ENCODE data around the gene AOC2. TPM values are rescaled to one million over a fixed set of nuclear protein-coding genes. Genes with fewer than 3 reads are reported as not detected.

Gene AOC2
- total and polyA plus RNA-seq, 7 experiments from 2014 or later: 3.0 to 3.5 (median 3.2) TPM; not detected in 2

- intact Hi-C loops (cut with micrococcal nuclease): no loop called here
- Mint-ChIP-seq H3K4me3 (no peak overlapping the region), H3K4me1 (peaks cover 0 to 2% (median 0%) of the 10 kb centered on the region in 7 donors), H3K27me3 (peaks cover 0 to 1% (median 0%) of the 10 kb centered on the region in 5 donors), H3K9me3 (no peaks in the 10 kb centered on the region), H3K27ac (peak overlapping the region in 4 of 9 donors; percentile 10 to 84 (median 51)), H3K36me3 (peaks cover 8 to 29% (median 16%) of the 10 kb centered on the region in 5 donors)
- ATAC-seq (no peak), DNase-seq (no peak)
- no peaks in the 10 kb centered on the region for H3K4me1 ChIP-seq (ENCODE audit: control insufficient read depth in 2 of 2, insufficient read depth in 2 of 2, low read length in 2 of 2)
- H3K4me3 ChIP-seq (ENCODE audit: low read length): no peak overlapping the region
- POLR2A ChIA-PET: interaction anchor here (1.6 kb wide), 1 partner anchor 19 kb away, joined by 5 read pairs; no protein-coding TSS in a partner anchor
- H3K27ac ChIP-seq (ENCODE audit: low read depth, low read length): peak overlapping the region; percentile 11
- no peaks in the 10 kb centered on the region for H3K27me3 ChIP-seq (ENCODE audit: control insufficient read depth in 2 of 2, insufficient read depth in 2 of 2, low read length in 2 of 2)
- peaks cover 0 to 35% (median 23%) of the 10 kb centered on the region in 3 experiments for H3K36me3 ChIP-seq (ENCODE audit: control insufficient read depth in 2 of 3, insufficient read depth in 3 of 3, low read length in 3 of 3)
- H3K9me3 ChIP-seq (ENCODE audit: control insufficient read depth in 2 of 3, low read length in 3 of 3): no peaks in the 10 kb centered on the region
- CTCF ChIA-PET: no interaction called here
Observed at GRCh38 chr17:42809250-42809649, 35.1 kb upstream of the AOC2 start.

GRCh38 chr17:42814633-42815399 is 29.6 kb upstream of the AOC2 start:
- ChIA-PET CTCF (interaction anchor here (0.8 kb wide), 1 partner anchor 9 kb away, joined by 3 read pairs; the partner anchor contains the start of gene BECN1), POLR2A (no interaction called here)
- peaks cover 28 to 85% (median 41%) of the 10 kb centered on the region in 3 experiments for H3K36me3 ChIP-seq (ENCODE audit: control insufficient read depth in 2 of 3, insufficient read depth in 3 of 3, low read length in 3 of 3)
- Mint-ChIP-seq H3K4me1 (peaks cover 0 to 4% (median 0%) of the 10 kb centered on the region in 7 donors), H3K9me3 (no peaks in the 10 kb centered on the region), H3K36me3 (peaks cover 27 to 58% (median 31%) of the 10 kb centered on the region in 5 donors), H3K27ac (no peak overlapping the region), H3K4me3 (peak overlapping the region in 1 of 10 donors; percentile 14), H3K27me3 (no peaks in the 10 kb centered on the region)
- no peak overlapping the region for H3K4me3 ChIP-seq (ENCODE audit: low read length)
- H3K27me3 ChIP-seq (ENCODE audit: control insufficient read depth in 2 of 2, insufficient read depth in 2 of 2, low read length in 2 of 2): no peaks in the 10 kb centered on the region
- no peak for ATAC-seq
- DNase-seq: no peak
- no peaks in the 10 kb centered on the region for H3K9me3 ChIP-seq (ENCODE audit: control insufficient read depth in 2 of 3, low read length in 3 of 3)
- no peak overlapping the region for H3K27ac ChIP-seq (ENCODE audit: low read depth, low read length)
- no peaks in the 10 kb centered on the region for H3K4me1 ChIP-seq (ENCODE audit: control insufficient read depth in 2 of 2, insufficient read depth in 2 of 2, low read length in 2 of 2)
- intact Hi-C loops (cut with micrococcal nuclease): no loop called here

GRCh38 chr17:42817866-42818265 is 26.5 kb upstream of the AOC2 start:
- DNase-seq (no peak), ATAC-seq (no peak)
- H3K4me1 Mint-ChIP-seq: peaks cover 7 to 29% (median 21%) of the 10 kb centered on the region in 7 donors
- H3K27me3 Mint-ChIP-seq: no peaks in the 10 kb centered on the region
- H3K36me3 ChIP-seq (ENCODE audit: control insufficient read depth in 2 of 3, insufficient read depth in 3 of 3, low read length in 3 of 3): peaks cover 36 to 84% (median 41%) of the 10 kb centered on the region in 3 experiments
- H3K27ac ChIP-seq (ENCODE audit: low read depth, low read length): no peak overlapping the region
- ChIA-PET CTCF (no interaction called here), POLR2A (interaction anchor here (0.7 to 1.0 kb wide), 2 partner anchors 12 to 181 kb away, joined by 3 to 4 read pairs; no protein-coding TSS in a partner anchor)
- no peaks in the 10 kb centered on the region for H3K9me3 ChIP-seq (ENCODE audit: control insufficient read depth in 2 of 3, low read length in 3 of 3)
- H3K27ac Mint-ChIP-seq: no peak overlapping the region
- H3K4me1 ChIP-seq (ENCODE audit: control insufficient read depth in 2 of 2, insufficient read depth in 2 of 2, low read length in 2 of 2): peaks cover 0 to 3% of the 10 kb centered on the region in 2 donors
- intact Hi-C loops (cut with micrococcal nuclease): no loop called here
- H3K9me3 Mint-ChIP-seq: peaks cover 0 to 1% (median 0%) of the 10 kb centered on the region in 11 donors
- H3K4me3 ChIP-seq (ENCODE audit: low read length): no peak overlapping the region
- H3K4me3 Mint-ChIP-seq: no peak overlapping the region
- H3K27me3 ChIP-seq (ENCODE audit: control insufficient read depth in 2 of 2, insufficient read depth in 2 of 2, low read length in 2 of 2): no peaks in the 10 kb centered on the region
- peaks cover 24 to 55% (median 34%) of the 10 kb centered on the region in 5 donors for H3K36me3 Mint-ChIP-seq

- ATAC-seq: no peak
- Mint-ChIP-seq H3K4me3 (no peak overlapping the region), H3K27me3 (no peaks in the 10 kb centered on the region), H3K36me3 (peaks cover 24 to 54% (median 34%) of the 10 kb centered on the region in 5 donors), H3K27ac (no peak overlapping the region), H3K9me3 (peaks cover 0 to 1% (median 0%) of the 10 kb centered on the region in 11 donors), H3K4me1 (peaks cover 8 to 33% (median 23%) of the 10 kb centered on the region in 7 donors)
- no peaks in the 10 kb centered on the region for H3K9me3 ChIP-seq (ENCODE audit: control insufficient read depth in 2 of 3, low read length in 3 of 3)
- intact Hi-C loops (cut with micrococcal nuclease): no loop called here
- H3K4me1 ChIP-seq (ENCODE audit: control insufficient read depth in 2 of 2, insufficient read depth in 2 of 2, low read length in 2 of 2): peaks cover 2 to 8% of the 10 kb centered on the region in 2 donors
- H3K4me3 ChIP-seq (ENCODE audit: low read length): no peak overlapping the region
- DNase-seq: no peak
- CTCF ChIA-PET: no interaction called here
- H3K27ac ChIP-seq (ENCODE audit: low read depth, low read length): no peak overlapping the region
- POLR2A ChIA-PET: interaction anchor here (0.6 to 1.0 kb wide), 2 partner anchors 12 to 190 kb away, joined by 3 to 4 read pairs; no protein-coding TSS in a partner anchor
- peaks cover 36 to 83% (median 41%) of the 10 kb centered on the region in 3 experiments for H3K36me3 ChIP-seq (ENCODE audit: control insufficient read depth in 2 of 3, insufficient read depth in 3 of 3, low read length in 3 of 3)
- H3K27me3 ChIP-seq (ENCODE audit: control insufficient read depth in 2 of 2, insufficient read depth in 2 of 2, low read length in 2 of 2): no peaks in the 10 kb centered on the region
Observed at GRCh38 chr17:42818379-42818778, 26.0 kb upstream of the AOC2 start.

- peaks cover 0 to 1% (median 0%) of the 10 kb centered on the region in 11 donors for H3K9me3 Mint-ChIP-seq
- H3K9me3 ChIP-seq (ENCODE audit: control insufficient read depth in 2 of 3, low read length in 3 of 3): no peaks in the 10 kb centered on the region
- ChIA-PET POLR2A (no interaction called here), CTCF (interaction anchor here (0.6 to 1.6 kb wide), 4 partner anchors 8 to 1224 kb away, joined by 3 to 5 read pairs (median 3); no protein-coding TSS in a partner anchor)
- no peak overlapping the region for H3K4me3 ChIP-seq (ENCODE audit: low read length)
- intact Hi-C loops (cut with micrococcal nuclease): loop anchor here (5.0 to 10.0 kb wide), 5 partner anchors 95 to 1187 kb away; partner anchors contain the start of genes BRCA1 (in 1 of the 2) and DNAJC7 (in 1 of the 2)
- peaks cover 6 to 12% of the 10 kb centered on the region in 2 donors for H3K4me1 ChIP-seq (ENCODE audit: control insufficient read depth in 2 of 2, insufficient read depth in 2 of 2, low read length in 2 of 2)
- no peaks in the 10 kb centered on the region for H3K27me3 Mint-ChIP-seq
- ATAC-seq: no peak
- H3K27me3 ChIP-seq (ENCODE audit: control insufficient read depth in 2 of 2, insufficient read depth in 2 of 2, low read length in 2 of 2): no peaks in the 10 kb centered on the region
- peaks cover 19 to 42% (median 28%) of the 10 kb centered on the region in 7 donors for H3K4me1 Mint-ChIP-seq
- H3K4me3 Mint-ChIP-seq: peak overlapping the region in 2 of 10 donors; percentile 1 to 22
- H3K36me3 Mint-ChIP-seq: peaks cover 15 to 39% (median 25%) of the 10 kb centered on the region in 5 donors
- peak overlapping the region in 4 of 9 donors; percentile 6 to 43 (median 27) for H3K27ac Mint-ChIP-seq
- H3K36me3 ChIP-seq (ENCODE audit: control insufficient read depth in 2 of 3, insufficient read depth in 3 of 3, low read length in 3 of 3): peaks cover 30 to 72% (median 41%) of the 10 kb centered on the region in 3 experiments
- peak overlapping the region; percentile 40 for H3K27ac ChIP-seq (ENCODE audit: low read depth, low read length)
- DNase-seq: peak; percentile 16 to 57 (median 34)
Observed at GRCh38 chr17:42819939-42820535, 24.3 kb upstream of the AOC2 start.

GRCh38 chr17:42821176-42821575 is 23.2 kb upstream of the AOC2 start:
- Mint-ChIP-seq H3K27me3 (no peaks in the 10 kb centered on the region), H3K36me3 (peaks cover 9 to 29% (median 22%) of the 10 kb centered on the region in 5 donors), H3K4me3 (peak overlapping the region in 2 of 10 donors; percentile 19 to 59), H3K27ac (peak overlapping the region in 6 of 9 donors; percentile 6 to 76 (median 54)), H3K9me3 (peaks cover 0 to 1% (median 0%) of the 10 kb centered on the region in 11 donors), H3K4me1 (peaks cover 19 to 41% (median 29%) of the 10 kb centered on the region in 7 donors)
- ChIA-PET CTCF (interaction anchor here (1.0 to 1.6 kb wide), 2 partner anchors 9 to 518 kb away, joined by 3 read pairs; no protein-coding TSS in a partner anchor), POLR2A (interaction anchor here (0.6 to 0.8 kb wide), 2 partner anchors 12 to 543 kb away, joined by 4 read pairs; partner anchors contain the start of gene PSME3)
- Histone ChIP-seq H3K27me3 (ENCODE audit: control insufficient read depth in 2 of 2, insufficient read depth in 2 of 2, low read length in 2 of 2) (no peaks in the 10 kb centered on the region), H3K4me3 (ENCODE audit: low read length) (no peak overlapping the region), H3K9me3 (ENCODE audit: control insufficient read depth in 2 of 3, low read length in 3 of 3) (no peaks in the 10 kb centered on the region), H3K36me3 (ENCODE audit: control insufficient read depth in 2 of 3, insufficient read depth in 3 of 3, low read length in 3 of 3) (peaks cover 25 to 60% (median 33%) of the 10 kb centered on the region in 3 experiments), H3K27ac (ENCODE audit: low read depth, low read length) (no peak overlapping the region), H3K4me1 (ENCODE audit: control insufficient read depth in 2 of 2, insufficient read depth in 2 of 2, low read length in 2 of 2) (peaks cover 6 to 12% of the 10 kb centered on the region in 2 donors)
- DNase-seq (no peak), ATAC-seq (no peak)
- intact Hi-C loops (cut with micrococcal nuclease): loop anchor here (5.0 to 10.0 kb wide), 5 partner anchors 96 to 1186 kb away; partner anchors contain the start of genes BRCA1 (in 1 of the 2) and DNAJC7 (in 1 of the 2)

All from naive thymus-derived CD4-positive, alpha-beta T cell (primary cell).